AML-193 (cell line): ENCODE measurements around the gene IKBKG.
"Not testable (repeated sequence)": the region's sequence is repeated elsewhere in the genome, so short reads cannot be mapped to it uniquely, and the experiment has no call there.

Experiments
- DNase-seq, 2 experiments: peaks; one replicate each; lab custom pipeline; 2025; lab: John Stamatoyannopoulos, UW

The IKBKG gene

DNA sequence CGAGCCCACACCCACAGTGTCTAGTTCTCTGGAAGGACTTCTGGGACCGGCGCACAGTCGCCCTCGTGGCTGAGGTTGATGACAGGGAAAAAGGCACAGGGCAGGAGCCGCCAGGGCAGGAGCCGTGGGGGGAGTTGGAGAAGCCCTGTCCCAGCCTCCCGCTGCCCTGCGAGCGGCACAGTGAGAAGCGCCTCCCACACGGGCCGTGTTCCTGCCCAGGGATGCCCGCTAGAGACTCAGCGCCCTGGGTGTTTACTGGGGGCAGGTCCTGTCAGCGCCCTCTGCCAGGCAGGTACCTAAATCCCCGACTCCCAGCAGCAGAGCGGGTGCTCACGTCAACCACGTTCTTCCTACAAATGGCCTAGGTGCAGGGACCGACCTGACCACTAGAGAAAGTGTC, 11.5 kb downstream of the IKBKG start:
- DNase-seq: not testable (repeated sequence)

DNA sequence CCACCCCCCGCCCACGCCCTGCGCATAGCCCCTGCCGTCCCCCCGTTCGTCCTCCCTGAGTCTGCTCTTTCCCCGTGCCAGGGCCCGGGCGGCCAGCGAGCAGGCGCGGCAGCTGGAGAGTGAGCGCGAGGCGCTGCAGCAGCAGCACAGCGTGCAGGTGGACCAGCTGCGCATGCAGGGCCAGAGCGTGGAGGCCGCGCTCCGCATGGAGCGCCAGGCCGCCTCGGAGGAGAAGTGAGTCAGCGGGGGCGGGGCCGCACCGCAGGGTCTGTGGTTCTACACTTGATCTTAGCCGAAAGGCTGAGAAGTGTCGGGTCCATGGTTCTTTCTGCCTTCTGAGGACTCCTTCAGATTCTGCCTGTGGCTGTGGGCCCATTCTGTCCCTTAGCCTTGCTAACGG, 12.9 kb downstream of the IKBKG start:
- DNase-seq: not testable (repeated sequence)

DNA sequence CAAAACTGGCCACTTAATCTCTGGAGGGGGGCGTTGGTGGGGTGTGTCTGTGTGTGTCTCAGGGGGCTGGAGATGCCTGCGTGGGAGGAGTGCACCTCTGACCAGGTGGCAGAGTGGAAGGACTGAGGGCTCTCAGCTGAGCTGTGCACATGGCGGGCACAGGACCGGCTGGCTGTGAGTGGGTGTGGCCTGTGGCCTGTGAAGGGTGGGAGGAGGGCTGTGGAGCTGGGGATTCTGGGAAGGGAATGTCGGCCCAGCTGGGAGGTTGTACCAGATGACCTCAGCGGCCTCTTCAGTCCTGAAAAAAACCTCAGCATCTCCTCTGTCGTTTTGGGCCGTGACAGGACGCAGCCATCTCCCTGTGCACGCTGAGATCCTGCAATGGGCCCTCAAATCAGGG, 14.9 kb downstream of the IKBKG start:
- not testable (repeated sequence) for DNase-seq

DNA sequence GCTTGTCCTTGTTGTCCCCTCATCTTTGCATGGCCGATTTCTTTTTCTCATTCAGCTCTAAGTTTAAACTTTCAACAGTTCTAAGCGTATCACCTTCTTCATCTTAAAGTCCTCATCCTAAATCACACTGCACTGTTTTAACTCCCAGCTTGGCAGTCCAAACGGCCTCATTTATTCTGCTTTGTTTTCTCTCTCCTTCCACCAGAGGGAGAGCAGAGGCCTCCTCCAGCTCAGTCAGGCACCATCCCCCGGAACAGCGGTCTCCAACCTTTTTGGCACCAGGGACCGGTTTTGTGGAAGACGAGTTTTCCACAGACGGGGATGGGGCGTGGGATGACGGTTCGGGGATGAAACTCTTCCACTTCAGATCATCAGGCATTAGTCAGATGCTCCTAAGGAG, 22.9 kb downstream of the IKBKG start:
- DNase-seq: not testable (repeated sequence)

DNA sequence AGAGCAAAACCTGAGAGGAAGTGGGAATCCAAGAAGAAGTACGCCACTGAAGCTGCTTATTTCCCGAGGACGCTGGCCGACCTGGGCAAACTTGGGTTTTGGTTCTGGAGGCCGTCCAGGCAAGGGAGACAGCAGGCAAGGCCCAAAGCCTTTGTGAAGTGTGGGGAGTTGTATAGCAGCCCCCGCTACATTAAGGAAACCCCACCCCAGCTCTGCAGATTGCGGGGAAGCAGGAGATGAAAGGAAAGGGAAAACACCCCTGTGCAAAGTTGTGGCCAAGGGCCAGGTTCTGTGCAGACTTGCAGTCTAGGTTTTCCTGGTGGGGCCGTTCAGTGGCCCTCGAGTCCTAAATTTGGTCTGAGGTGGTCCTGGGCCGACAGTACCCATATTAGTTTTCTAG, 25.6 kb downstream of the IKBKG start:
- not testable (repeated sequence) for DNase-seq

DNA sequence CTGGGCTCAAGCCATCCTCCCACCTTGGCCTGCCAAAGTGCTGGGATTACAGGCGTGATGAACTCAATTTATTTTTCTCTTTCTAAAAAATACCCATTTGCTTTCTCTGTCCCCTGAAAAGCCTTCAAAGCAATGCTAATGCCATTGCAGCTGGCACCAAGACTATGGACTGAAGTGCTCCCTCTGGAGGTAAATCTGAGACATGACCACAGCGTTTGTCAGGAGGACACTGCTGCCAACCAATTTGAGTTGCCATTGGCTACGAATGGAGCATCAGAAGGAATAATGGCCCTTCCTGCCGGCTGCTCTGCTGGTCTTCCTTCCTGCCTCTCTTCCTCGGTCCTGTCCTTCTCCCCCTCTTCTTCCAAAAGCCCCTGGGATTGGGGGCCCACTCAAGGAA, 27.7 kb downstream of the IKBKG start:
- not testable (repeated sequence) for DNase-seq

DNA sequence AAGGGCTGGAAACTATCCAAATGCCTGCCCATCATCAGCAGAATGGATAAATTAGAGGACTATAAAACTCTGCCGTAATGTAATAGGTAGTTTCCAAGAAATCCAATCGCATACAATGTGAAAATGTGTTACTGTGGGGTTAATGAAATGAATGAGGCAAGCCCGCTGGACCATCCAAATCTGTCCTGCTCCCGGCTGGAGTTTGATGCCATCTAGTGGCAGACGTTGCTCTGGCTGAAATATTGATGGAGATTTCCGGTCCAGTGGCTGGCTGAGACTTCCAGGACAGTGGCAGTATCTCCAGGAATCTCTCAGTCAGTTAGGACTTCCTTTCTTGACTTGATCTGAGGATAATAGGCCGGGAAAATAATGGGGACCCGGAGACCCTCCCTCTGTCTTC, 35.6 kb downstream of the IKBKG start:
- not testable (repeated sequence) for DNase-seq

DNA sequence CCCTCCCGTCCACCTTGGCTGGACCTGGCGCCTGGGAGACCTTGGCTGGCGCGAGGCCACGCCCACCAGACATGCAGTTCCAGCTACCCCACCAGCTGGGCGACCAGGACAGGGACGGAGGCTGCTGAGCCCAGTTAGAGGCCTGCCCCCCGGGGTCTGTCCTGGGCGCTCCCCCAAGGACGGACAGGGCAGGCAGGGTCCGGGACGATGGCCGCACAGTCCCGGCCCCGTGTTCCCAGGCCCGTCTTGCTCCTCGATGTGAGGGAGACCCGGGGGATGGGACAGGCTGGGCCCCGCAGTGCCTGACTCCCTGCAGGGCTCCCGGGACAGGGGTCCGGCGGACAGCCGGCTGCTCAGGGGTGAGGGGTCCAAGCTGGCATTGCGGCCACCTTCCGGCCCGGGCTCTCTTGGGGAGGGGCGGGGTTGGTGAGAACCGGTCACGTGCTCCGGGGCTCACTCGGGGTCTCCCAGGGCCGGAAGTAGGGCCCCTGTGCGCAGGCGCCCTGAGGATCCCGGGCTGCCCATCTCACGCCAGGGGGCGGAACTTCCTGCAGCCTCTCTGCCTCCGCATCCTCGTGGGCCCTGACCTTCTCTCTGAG, 37.3 kb downstream of the IKBKG start, which contains the start of gene CTAG1A:
CTAG1A (plus strand) TSS at position 549 of the 599 bp plus-strand sequence. CDS start 74 bp downstream, outside the sequence.
- DNase-seq: not testable (repeated sequence)

DNA sequence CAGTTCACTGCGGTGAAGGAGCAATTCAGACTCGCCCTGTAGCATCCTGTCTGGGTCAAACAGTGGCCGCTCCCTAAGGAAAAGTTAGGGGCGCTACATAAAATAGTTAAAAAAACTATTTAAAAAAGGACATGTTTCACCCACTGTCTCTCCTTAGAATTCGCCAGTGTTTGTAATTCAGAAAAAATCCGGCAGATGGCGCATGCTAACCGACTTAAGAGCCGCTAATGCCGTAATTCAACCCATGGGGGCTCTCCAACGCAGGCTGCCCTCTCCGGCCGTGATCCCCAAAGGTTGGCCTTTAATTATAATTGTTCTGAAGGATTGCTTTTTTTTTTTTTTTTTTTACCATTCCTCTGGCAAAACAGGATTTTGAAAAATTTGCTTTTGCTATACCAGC, 43.0 kb downstream of the IKBKG start:
- not testable (repeated sequence) for DNase-seq

DNA sequence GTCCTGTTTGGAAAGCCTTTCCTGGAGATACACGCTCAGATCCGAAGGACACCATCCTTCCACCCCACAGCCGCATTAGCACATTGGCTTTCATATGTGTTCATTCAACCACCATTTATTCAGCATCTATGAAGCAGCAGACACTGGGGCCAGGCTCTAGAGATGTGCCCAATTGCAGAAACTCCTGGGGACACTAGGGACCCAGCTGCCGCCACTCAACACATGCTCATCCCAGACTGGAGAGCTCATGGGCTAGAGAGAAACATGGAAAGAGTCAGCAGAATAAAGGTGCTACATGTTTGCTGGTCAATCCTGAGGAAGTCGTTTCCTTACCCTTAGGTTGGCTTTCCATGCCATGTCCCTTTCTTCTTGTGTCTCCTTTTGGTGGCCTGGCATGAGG, 45.1 kb downstream of the IKBKG start:
- no peak for DNase-seq

DNA sequence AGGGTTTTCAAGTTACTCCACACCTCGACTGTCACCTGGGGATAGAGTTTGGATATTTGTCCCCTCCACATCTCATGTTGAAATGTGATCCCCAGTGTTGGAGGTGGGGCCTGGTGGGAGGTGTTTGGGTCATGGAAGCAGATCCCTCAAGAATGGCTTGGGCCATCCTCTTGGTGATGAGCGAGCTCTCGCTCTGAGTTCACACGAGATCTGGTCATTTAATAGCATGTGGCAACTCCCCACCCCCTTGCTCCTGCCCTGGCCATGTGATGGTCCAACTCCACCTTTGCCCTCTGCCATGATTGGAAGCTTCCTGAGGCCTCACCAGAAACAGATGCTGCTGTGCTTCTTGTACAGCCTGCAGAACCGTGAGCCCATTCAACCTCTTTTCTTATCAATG, 45.8 kb downstream of the IKBKG start:
- no peak for DNase-seq

DNA sequence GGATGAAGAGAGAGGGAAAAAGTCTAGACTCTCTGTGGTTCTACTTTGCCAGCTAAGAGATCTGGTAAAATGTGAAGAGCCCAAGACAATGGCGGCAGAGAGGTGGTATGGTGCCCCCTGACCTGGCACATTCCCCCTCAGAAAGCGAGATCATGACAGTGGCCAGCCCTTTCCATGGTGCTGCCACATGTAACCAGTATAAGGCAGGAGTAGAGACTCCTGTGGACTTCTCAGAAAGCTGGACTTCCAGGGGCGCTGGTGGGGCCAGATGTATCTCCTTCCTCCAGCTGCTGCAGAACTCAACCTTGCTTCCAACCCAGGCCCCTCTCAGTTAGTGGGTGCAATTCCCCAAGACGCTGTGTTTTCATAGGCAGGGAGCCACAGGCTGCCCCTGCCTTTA, 47.1 kb downstream of the IKBKG start:
- no peak for DNase-seq

DNA sequence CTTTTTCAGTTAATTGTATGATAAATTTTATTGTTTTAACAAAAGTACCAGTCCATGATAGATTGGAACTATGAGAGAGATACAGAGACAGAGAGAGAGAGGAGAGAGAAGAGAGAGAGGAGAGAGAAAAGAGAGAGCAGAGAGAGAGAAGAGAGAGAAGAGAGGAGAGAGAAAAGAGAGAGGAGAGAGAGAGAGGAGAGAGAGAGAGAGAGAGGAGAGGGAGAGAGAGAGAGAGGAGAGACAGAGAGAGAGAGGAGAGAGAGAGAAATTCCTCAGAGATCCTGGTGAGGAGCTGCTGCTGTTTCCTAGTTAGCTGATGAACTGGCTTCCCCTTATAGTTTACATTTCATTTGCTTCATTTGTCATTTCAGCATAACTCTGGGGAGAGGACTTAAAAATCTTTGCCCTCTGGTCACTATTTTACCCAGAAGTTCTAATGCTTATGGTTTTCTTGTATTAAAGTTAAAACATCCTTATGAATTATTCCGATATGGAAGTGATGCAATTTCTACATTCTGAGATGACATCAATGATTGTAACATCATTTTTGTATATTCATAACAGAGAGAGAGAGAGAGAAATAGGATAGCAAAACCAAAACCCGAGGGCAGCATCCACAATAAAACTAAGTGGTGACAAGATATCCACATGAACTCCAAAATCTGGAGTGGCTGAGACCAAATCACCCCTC, 48.3 kb downstream of the IKBKG start:
- DNase-seq: no peak

DNA sequence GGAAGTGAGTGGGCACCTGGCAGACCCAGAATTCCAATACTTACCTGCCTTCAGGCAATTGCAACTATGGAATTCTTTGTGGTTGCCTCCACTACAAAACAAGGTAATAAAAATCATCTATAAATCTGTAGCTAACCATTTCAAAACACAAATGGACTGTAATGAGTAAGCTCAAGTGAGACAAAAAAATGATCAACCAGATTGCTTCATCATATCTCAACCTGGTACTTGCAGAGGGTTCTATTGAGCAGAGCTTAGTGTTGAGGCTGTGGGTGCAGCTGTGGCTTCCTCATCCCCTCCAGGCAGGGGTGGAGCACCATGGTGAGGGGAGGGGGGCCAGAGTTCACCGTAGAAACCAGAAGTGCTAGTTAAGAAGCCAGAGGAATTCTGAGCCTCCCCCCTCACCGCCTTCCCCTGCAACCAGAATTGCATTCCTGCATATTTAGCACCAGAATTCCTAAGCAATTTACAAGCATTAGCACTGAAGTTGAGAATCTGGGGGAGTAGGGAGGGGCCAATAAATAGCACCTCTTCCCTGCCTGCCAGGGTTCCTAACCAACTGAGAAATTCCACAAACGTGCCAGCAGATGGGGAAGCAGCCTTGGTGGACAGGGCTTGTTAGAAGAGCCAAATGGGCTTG, 49.0 kb downstream of the IKBKG start:
- DNase-seq: peak; percentile 0 to 13

DNA sequence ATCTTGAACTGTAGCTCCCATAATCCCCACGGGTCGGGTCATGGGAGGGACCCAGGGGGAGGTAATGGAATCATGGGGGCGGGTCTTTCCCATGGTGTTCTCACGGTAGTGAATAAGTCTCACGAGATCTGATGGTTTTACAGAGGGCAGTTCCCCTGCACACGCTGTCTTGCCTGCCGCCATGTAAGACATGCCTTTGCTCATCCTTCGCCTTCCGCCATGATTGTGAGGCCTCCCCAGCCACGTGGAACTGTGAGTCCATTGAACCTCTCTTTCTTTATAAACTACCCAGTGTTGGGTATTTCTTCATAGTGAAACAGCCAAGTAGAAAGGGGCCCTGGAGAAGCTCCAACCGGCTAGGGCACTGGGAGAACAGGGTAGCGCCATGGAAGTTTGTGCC, 49.8 kb downstream of the IKBKG start:
- DNase-seq: no peak

DNA sequence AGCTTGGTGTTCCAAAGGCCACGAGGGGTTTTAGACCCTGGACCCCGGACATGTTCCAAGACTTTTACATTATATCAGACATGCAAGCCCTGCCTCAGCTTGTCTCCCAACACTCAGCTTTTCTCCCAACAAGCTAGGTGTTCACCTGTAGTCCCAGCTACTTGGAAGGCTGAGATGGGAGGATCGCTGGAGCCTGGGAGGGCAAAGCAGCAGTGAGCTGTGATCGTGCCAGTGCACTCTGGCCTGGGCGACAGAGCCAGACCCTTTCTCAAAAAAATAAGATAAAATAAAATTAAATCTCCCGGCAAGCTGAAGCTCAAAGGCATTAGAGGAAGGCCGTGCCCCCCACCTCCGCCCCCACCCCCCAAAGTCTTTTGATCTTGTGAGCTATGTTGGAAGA, 51.2 kb downstream of the IKBKG start:
- no peak for DNase-seq

DNA sequence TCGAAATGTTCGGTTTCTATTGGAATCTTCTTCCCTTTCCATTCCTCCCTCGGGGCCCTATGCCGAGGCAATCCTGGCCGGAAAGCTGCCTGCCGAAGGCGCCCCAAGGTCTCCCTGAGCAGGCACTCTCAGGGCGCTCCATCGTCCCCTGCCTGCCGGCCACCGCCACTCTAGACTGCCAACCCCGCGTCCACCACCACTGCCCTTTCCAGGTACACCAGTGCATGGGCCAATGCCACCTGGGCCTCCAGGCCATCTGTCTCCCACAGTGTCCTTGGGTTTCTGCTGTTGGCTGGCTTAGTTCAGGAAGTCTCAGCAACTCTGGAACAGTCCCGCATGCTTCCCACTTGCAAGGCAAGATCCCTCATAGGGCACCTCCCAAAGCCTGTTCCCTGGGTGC, 52.1 kb downstream of the IKBKG start:
- DNase-seq: no peak

DNA sequence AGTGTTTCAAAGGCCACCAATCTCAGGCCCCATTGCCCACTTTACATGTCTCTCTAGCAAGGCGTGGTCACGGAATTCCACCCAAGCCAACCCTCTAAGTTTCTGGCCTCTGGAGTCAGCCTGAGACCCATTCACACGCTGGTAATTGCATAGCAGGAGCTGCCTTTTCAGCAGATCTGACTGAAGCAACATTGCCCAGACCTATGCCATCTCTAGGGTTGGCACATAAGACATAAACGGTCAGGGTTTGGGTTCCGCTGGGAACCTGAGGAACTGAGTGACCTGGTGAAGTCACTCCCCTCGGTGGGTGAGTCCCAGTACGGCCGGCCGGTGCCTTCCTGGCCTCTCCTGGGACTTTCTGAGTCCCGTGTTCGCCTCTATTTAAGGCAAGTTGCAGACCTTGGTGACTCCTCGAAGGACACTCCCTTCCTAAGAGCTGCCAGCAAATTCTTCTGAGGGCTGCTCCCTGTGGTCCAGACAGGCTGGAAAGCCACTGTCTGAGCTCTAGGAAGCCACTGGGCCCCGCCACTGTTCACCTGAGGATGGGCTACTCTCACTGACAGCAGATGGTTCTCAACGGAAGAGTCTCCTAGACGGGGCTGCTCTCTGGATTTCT, 53.4 kb downstream of the IKBKG start:
- no peak for DNase-seq

DNA sequence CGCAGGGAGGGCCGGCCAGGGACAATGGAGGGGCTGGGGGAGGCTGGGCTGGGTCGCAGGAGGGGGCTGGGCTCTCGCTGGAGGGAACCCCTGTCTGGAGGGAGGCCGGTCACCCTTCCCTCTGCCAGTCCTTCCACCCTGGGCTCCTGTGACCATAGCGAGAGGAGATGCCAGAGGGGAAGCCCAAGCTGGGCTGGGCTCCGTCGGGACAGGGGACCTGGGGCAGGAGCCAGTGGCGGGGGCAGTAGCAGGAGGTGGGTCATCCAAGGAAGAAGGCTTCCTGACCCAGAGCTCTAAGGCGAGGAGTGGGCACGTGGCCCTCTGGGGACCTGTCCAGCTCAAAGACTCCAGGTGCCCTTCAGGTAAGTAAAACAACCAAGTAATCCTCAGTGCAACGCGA, 54.8 kb downstream of the IKBKG start:
- DNase-seq: no peak

DNA sequence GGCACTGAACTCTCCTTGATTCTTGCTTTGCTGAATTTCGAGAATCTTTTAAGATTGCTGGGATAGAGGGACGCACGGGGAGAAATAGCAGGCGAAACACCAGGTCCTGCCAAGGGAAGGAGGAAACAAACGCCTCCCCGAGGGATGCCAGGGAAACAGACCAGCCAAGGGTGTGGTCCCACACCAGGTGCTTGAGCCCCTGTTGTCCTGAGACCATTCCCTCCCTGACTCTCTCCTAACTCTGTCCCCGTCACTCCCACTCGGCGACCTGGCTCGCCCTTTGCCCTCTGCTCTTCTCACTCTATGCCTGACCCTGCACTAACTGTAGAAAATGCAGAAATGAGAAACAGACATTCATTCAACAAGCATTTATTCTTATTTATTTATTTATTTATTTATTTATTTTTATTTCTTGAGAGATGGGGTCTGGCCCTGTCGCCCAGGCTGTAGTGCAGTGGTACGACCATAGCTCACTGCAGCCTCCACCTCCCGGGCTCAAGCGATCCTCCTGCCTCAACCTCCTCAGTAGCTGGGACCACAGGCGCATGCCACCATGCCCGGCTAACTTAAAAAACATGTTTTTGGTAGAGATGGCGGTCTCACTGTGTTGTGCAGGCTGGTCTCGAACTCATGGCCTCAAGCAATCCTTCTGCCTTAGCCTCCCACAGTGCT, 55.5 kb downstream of the IKBKG start:
- no peak for DNase-seq

DNA sequence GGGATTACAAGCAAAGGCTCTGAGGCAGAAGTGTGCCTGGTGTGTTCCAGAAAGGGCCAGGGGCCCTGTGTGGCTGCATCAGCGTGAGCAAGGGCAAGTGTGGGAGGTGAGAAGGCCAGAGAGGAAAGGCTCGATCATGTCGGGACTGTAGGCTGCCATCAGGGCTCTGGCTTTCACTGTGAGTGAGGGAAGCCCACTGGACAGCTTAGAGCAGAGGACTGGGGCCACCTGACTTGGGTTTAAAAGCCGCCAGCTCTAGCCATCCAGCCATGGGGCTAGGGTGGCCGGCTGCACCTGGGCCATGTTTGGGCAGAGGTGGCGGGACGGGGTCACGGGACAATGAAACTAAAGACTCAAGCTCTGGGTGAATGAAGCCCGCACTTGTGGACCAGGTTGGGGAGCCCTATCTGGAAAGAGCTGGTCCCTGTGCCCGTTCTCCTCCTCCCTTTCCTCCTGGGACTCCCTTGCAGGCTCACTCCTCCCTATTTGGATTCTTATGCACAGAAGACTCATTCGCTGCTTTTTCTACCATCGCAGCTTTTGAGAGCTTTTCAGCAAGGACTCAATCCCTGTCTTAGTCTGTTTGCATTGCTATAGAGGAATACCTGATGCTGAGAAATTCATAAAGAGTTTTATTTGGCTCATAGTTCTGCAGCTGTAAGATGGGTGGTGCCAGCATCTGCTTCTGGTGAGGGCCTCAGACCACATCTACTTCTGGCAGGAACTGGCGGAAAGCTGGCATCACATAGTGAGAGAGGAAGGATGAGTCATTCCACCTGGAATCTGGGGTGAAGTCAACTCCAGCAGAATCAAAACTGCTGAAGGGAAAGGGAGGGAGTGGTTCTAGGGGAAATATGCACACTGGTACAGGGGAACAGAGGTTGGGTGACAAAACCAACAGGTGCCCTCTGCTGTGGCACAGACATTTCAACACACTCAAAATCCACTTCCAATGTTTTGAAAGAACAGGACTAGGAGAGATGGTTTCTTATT, 56.3 kb downstream of the IKBKG start:
- DNase-seq: no peak
